ENCODE measurements around the gene HIGD1A.

- TF ChIP-seq CTCF (conservative IDR thresholded peaks at IDR 0.05; ENCODE audit: low read length) (no peak), EZH2phosphoT487 (IDR thresholded peaks at IDR 0.05; ENCODE audit: borderline replicate concordance, low read depth, low read length) (no peak)
Observed at GRCh38 chr3:42773409-42773751, 30.9 kb downstream of the HIGD1A start.

Measured in OCI-LY7 (cell line).